ENCODE data around the gene SIPA1L3.

The SIPA1L3 gene

DNA sequence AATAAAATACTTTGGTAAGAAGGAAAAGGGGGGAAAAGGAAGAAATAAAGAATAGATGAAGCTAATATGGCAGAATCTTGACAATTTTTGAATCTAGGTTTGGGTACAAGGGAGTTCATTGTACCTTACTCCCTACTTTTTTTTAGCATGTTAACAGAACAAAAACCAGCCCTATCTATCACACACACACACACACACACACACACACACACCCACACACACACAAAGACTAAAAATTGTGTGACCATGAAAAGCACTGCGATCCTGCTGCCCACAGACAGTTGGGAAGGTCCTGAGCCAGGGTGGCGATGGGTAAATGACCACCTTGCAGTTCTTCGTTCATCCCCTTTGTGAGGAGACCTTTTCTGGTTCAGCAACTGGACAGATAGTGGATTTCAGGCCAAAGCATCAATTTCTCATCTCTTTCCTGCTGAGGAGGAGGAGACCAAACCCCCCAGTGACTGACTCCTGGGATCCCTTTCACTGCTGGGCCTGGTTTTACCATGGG is 91.8 kb downstream of the SIPA1L3 start:
- DNase-seq (ENCODE audit: low read depth, low spot score): no peak

DNA sequence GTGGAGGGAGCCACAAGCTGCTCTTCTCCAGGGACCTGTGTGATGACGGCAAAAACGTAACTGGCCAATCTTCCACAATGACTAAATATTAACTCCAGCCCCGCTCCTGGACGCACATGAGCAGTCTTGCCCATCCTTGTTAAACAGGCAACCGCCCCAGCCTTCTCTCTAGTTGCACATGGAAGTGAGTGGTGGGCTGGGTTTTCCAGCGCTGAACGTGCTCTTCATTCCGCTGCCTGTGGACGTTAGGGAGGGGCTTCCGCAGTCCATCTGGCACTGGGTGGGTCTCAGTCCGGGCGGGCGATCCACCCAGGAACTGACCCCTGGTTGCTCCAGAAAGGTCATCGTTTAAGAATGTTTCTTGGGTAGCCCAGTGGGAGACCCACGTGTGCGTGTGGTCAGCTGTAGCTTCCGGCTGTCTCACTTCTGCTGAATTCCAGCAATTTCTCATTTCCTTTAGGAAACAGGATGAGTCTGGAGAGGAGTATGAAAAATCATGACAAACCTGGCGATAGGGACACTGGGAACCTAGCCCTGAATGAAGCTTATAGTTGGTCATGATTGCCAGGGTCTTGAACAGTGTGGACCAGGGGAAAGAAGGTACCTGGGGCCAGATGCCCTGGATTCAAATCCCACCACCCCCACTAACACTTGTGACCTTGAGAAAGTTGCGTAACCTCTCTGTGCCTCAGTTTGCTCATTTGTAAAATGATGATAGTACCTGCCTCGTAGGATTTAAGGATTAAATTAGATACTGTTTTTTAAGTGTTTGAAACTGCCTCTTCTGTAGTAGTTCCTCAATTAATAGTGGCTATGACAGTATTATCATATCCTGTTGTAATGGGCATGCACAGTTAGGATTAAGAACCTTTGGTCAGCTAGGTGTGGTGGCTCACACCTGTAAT is 92.6 kb downstream of the SIPA1L3 start:
- no peak for DNase-seq (ENCODE audit: low read depth, low spot score)

DNA sequence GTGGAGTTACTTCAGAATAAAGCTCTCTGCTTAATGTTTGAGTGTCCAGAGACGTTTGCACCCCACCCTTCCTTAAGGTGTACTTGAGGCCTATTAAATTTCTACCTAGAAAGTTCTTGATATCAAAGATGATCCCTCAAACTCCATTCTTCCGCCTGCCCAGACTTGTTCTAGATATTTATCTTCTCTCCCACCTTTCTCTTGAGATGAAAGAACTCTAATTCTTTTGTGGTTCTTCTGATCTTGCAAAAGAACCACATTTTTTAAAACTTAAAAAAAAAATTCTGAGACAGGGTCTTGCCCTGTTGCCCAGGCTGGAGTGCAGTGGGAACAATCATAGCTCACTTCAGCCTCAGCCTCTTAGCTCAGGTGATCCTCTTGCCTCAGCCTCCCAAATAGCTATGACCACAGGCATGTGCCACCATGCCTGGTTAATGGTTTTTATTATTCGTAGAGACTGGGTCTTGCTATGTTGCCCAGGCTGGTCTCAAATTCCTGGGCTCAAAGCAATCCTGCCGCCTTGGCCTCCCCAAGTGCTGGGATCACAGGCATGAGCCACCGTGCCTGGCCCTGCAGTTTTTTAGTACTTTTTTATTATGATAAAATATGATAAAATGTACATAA is 94.3 kb downstream of the SIPA1L3 start:
- no peak for DNase-seq (ENCODE audit: low read depth, low spot score)

DNA sequence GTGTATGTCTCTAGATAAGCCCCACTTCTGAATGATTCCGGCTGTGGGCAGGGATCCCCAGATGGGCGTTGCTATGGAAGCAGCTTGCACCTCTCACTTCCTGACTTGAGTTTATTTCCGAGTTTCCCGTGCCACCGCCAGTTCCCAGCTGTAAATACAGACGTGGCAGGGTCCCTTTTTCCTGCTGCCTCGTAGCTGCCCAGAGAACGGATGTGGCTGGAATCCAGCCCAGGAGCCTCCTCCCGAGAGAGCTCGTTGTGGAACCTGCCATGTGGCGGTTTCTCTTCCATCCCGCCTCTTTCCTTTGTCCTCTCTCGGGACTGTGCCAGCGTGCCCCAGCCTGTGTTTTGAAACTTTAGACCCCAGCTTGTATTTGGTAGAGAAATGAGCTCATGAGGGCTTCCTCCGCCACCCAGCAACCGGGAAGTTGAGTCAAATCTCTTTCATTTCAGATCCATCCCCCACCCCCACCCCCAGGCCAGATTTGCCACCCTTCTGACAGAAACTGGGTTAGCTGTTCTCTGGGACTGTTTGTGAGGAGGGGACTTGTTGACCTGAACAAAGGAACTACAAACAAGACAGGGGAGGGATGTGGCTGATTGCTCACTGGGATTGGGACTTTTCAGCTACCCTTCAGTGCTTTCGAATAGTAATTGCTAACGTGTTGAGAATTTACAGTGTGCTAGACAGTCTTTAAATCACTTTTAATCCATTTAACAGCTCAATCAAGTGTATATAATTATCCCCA is 96.6 kb downstream of the SIPA1L3 start:
- DNase-seq (ENCODE audit: low read depth, low spot score): peak; percentile 77

DNA sequence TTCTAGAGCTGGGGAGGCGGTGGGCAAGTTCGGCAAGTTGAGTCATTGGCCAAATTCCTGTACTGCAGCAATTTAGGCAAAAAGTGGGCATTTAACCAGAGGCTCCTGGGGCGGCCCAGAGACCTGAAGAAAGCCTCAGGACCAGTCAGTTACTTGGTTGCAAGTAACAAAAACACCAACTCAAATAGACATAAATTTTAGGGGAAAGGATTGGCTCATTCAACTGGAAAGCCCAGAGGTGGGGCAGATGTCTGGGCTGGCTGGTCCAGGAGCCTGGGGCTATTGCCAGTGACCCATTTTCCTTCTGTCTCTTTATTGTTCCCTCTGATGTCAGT is 97.1 kb downstream of the SIPA1L3 start:
- DNase-seq (ENCODE audit: low read depth, low spot score): no peak

DNA sequence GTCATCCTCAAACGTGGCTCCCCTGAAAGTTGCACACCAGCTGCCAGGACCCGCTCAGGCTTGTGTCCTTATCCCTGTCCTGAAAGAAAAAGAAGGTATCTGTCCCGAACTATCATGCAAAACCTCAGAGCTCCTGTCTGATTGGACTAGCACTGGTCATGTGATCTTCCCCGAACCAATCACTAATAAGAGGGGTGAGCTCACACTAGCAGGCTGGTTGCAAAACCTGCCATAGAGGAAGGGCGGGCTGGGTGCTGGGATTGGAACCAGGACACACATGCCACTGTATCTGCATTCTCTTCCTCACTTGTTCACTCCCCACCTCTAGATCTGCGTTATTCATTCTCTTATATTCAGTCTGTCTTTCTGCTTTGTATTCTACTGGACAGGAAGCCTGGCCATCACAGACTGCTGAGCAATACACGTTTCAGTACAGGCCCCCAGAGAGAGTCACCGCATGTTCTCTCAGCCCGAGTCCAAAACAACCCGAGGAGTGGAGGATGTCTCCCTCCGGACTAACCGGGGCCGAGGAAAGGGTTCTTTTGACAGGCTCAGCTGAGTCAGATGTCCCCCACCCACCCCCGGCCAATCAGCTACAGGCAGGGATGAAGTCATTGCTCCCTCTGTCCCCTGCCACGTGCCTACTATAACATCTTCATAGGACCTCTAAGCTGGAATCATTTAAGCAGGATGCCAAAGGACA is 97.7 kb downstream of the SIPA1L3 start:
- peak; percentile 92 for DNase-seq (ENCODE audit: low read depth, low spot score)

DNA sequence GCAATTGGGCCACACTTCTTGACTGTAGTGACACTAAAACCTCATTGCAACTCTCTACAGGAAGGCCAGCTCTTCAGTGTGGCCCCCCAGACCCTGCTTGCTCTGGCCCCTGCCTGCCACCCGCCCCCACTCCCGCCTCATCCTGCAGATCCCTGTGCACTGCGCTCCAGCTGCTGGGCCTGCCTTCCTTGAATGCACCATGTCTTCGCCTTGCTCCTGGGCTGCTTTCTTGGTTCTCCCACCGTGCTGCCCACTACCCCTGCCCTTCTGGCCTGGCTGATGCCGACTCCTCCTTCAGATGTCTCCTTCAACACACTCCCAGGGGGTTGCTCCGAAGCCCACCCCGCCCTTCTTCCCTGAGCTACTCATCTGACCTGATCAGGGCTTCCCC is 98.2 kb downstream of the SIPA1L3 start:
- no peak for DNase-seq (ENCODE audit: low read depth, low spot score)

DNA sequence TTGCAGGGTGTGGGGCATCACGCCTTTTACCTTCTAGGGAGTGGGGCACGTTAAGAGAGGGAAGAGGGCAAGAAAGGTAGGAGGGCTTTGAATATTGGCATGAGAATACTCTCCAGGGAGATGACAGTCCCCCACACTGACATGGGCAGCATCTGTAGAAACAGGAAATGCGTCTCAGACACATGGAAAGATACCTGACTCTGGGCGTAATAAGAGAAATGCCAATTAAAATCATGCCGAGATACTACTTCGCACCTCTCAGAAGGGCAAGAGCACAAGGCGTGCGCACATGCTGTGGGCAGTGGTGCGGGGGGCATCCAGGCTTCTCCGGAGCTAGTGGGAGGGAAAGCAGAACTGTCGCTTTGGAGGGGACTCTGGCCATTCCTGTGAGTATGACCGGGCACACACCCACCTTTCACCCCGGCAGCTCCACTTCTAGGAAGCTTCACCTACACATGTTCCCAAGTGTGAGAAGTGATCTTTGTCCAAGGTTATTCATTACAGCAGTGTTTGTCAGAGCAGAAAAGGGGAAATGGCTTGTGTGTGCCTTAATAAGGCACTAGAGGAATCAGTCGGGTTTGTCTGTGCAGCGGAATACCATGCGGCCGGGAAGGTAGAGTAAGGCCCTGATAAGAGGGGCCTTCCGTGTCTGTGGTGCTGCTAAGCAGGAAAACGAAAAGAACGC is 99.5 kb downstream of the SIPA1L3 start:
- no peak for DNase-seq (ENCODE audit: low read depth, low spot score)

DNA sequence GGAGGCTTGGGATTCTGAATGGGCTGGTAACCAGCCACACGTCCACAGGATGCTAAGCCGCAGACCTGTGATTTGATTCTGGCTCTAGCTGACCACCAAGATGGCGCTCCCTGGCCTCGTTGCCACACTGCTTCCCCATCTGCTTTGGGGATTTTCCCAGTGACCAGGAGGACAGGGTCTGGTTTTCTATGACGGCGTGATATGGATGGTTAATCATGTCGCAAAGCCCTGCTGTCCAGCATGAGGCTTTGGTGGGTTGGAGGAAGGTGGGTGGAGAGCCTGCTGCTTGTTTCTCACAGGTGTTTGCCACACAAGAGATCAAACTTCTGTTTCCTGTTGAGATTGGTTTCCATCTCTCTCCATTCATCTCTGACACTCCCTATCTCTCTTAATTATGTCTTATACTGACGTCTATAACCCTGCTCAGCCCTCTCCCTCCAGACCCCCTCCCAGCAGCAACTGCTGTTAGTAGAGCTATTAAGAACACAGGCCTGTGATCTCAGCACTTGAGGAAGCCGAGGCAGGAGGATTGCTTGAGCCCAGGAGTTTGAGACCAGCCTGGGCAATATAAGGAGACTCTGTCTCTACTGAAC is 102.7 kb downstream of the SIPA1L3 start:
- DNase-seq (ENCODE audit: low read depth, low spot score): no peak

DNA sequence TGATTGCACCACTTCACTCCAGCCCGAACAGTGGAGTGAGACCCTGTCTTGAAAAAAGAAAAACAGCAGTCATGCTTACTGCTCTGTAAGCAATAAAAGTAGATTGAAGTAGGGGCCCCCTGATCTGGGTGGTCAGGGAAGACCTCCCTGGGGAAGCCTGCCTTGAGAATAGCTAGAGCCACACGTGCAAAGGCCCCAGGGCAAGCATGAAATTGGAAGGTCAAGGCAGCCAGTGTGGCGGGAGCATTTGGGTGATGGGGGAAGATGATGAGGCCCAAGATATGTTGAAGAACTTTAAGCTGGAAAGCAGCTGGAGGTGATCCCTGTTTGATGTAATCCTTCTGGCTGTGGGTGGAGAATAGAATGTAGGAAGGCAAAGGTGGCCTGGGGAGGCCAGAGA is 104.4 kb downstream of the SIPA1L3 start:
- DNase-seq (ENCODE audit: low read depth, low spot score): no peak

DNA sequence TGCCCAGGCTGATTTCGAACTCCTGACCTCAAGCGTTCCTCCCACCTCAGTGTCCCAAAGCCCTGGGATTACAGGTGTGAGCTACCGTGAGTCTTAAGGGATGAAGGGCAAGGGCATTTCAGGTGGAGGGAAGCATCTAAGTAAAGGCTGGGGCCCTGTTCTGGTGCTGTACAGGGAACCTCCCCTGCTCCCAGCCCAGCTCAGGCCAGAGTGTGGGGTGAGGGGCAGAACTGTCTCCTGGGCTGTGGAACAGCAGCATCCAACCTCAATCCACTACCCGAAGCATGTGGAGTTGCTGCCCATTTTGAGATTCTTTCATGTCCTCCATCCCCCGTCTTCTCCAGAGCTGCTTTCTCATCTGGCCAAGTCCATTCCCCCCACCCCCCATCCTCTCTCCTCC is 105.3 kb downstream of the SIPA1L3 start:
- DNase-seq (ENCODE audit: low read depth, low spot score): no peak

DNA sequence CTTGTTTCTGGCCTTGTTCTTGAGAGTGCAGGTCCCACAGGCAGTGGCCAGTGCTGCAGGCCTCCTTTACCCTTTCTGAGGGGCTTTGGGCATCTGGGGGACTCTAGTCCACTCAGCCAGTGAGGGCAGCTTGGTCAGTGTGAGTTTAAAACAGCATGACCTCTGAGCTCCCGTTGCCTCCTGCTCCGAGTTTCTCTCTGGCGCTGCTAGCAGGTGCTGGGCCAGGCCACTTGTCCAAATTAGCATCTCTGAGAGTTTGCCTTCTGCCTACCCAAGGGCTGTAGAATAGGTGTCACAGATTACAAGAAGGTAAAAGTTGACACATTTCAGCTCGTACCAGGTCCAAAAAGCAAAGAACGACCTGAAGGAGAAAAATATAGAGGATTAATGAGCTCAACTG is 105.9 kb downstream of the SIPA1L3 start:
- DNase-seq (ENCODE audit: low read depth, low spot score): no peak

DNA sequence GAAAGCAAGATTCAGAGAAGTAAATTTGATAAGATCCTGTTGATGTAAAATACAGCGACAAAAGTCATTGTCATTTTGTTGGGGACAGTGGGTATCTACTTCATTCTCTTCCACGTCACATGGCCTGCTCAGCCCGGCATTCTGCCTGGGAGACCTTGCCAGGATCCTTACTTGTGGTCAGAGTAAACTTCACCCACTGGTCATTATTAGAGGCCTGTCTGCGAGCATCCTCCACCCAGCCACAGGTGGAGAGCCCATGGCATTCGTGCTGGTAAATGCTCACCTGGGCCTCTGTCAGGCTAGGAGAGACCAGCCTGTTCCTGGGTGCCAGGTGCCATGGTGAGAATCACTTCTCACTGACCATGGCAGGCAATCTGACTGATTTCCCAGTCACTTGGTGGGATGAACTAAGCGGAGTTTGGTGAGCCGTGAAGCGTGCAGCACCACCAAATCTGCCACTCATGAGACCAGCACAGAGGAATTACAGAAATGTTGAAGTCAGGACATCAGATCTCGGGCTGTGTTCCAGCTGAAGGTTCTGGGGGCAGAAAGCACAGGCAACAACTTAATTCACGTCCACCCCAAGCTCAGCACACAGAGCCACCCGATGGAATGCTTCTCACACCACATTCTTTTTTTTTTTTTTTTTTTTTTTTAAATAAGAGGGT is 107.0 kb downstream of the SIPA1L3 start:
- no peak for DNase-seq (ENCODE audit: low read depth, low spot score)

DNA sequence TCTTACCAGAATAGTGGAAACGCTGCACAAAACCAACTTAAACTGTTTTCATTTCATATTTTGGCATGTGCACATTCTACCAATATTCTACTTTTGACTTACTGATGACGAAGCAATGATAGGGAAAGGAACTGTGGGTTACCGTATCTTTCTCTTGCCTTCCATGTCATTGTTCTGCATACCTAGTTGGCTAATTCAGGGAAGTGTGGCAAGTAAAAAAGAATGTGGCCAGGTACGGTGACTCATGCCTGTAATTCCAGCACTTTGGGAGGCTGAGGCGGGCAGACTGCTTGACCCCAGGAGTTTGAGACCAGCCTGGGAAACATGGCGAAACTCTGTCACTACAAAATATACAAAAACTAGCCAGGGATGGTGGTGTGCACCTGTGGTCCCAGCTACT is 108.2 kb downstream of the SIPA1L3 start:
- no peak for DNase-seq (ENCODE audit: low read depth, low spot score)

DNA sequence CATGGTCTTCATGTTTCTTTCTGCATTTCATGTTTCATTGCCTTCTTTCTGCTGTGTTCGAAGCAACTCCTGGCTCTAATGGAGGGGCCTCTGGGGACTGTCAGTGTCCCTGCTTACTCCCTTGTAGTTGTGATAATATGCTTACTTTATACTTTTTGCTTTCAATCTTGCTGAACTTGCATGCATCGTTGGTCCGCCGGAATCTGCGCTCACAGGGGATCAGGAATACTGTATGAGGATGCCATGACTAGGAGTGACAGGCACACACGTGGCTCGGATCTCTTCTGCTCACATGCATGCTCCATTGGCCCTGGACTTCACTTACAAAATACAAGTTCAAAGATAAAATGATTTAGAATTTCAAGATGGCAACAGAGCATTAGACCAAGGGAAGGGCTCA is 108.8 kb downstream of the SIPA1L3 start:
- DNase-seq (ENCODE audit: low read depth, low spot score): no peak

DNA sequence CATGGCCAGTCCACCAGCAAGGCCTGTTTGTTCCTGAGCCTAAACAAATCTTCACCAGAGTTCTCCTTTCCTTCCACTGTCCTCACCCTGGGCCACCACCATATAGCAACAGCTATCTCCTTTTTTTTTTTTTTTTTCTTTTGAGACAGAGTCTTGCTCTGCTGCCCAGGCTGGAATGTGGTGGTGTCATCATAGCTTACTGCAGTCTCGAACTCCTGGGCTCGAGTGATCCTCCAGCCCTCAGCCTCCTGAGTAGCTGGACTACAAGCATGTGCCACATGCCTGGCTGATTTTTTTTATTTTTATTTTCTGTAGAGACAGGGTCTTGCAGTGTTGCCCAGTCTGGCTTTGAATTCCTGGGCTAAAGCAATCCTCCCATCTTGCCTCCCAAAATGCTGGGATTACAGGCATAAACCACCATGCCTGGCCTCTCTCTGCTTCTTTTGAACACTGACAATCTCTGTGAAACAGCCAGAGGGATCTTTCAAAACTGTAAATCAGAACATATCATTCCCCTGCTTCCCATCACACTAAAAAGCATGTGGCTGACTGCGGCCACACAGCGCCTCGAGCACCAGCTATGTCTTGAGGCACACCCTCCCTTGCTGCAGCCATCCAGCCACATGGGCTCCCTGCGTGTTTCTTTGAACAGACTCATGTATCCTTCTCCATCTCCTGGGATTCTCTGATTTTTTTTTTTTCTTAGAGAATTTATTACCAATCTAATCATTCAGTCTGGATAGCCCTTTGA is 110.6 kb downstream of the SIPA1L3 start:
- DNase-seq (ENCODE audit: low read depth, low spot score): no peak

DNA sequence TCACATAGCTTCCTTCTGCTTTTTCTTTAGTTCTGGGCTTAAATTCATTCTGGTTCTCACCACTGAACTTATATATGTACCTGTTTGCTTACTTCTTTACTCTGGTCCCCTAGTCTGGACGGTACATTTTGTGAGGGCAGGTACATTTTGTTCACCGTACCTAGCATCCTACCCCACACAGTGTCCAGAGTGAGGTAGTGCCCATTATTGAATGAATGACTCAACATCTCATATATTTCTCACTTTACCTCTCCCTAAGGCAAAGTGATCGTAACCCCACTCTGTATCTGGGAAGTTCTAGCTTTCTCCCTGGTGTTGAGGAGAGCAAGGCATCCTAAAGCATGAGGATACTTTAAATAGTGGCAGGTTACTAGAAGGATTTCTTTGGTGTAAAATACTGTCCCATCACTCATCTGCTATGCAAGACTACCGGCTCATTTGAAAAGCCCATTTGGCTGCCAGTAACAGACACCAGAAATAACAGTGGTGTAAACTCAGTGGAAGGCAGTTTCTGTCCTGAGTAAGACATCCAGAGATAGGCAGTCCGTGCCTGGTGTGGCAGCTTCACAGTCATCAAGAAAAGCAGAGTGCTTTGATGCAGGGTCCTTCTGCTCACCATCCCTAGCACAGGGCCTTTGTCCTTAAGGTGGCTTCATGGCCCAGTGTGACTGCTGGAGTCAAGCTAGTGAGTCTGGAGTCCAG is 111.8 kb downstream of the SIPA1L3 start:
- no peak for DNase-seq (ENCODE audit: low read depth, low spot score)

DNA sequence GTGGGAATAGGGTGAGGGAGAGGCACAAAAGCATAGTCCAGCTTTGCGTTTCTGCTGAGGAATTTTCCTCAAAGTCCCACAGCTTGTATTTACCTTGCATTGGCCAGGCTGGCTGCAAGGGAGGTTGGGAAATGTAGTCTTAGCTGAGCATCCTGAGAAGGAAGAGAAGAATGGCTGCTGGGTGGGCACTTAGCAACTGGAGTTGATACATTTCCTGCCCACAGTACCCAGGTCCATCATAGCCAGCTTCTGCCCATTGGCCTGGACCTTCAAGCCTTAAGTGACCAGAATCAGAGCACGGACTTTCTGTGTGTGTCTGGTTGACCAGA is 112.4 kb downstream of the SIPA1L3 start:
- DNase-seq (ENCODE audit: low read depth, low spot score): no peak

DNA sequence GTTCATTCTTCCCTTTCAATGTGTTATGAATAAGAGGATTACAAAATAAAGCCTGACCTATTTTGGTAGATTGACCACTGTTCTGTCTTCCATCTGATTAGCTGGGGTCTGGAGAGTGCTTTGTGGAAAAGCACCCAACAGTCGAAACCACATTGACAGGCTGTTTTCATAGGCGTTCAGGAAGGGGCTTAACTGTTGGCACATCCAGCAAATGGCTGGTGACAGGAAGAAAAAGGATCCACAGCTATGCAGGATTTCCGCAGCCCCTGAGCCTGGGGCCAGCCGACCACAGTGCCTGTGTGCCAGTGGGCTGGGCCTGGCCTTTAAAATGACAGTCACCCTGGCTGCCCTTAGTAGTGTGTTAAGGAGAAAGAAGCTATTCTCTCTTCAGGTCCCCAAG is 113.3 kb downstream of the SIPA1L3 start:
- no peak for DNase-seq (ENCODE audit: low read depth, low spot score)

Data from ELF-1 (cell line).